HG03196 (cell line): ENCODE measurements around the gene RAET1G.
"Not testable (repeated sequence)": the region's sequence is repeated elsewhere in the genome, so short reads cannot be mapped to it uniquely, and the experiment has no call there.

ENCODE experiments used
- ATAC-seq: cut with Tn5 transposase; IDR thresholded peaks from one replicate; pipeline ENCODE4 v1.9.1; 2021; ENCODE audit not compliant: unreplicated experiment

RAET1G gene

DNA sequence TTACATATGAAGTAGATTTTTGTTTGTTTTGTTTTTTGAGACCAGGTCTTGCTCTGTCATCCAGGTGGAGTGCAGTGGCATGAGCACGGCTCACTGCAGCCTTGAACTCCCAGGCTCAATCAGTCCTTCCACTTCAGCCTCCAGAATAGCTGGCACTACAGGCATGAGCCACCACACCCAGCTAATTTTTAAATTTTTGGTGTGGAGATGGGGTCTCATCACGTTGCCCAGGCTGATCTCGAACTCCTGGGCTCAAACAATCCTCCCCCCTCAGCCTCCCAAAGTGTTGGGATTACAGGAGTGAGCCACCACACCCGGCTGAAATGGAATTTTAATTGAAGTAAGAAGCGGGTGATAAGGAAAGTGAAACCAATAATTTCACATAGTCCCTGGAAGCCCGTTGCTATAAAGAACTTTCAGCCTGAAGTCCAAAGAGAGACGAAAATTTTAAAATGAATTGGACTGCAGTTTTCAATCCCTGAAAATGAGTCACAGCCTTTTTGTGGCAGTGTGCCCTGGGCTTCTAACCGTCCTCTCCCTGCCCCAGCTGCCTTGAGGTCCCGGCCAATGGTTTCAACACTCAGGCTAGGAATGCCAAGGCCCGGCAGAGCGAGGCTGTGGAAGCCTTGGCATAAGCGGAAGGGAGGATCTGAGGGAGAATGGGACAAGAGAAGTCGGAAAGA lies 25.8 kb downstream of the RAET1G start:
- no peak for ATAC-seq

GRCh38 chr6:149896491-149896890 lies 26.4 kb downstream of the RAET1G start:
- no peak for ATAC-seq

DNA sequence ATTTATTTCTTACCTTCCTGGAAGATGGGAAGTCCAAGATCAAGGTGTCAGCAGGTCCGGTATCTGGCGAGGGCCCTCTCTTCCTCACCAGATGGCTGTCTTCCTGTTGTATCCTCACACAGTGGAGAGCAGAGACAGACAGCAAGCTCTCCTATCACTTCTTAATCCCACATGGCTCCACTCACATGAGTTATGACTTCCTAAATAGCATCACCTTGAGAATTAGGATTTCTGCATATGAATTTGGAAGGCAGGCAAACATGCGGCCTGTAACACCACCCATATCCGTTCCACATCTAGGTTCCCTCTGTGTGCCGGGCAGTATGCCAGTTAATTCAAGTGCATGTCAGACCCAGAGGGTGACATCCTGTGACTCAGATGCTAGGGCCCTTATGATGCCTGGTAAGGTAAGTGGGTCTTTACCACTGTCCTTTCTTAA lies 27.1 kb downstream of the RAET1G start:
- ATAC-seq: no peak

- ATAC-seq: no peak
Measured at GRCh38 chr6:149895048-149895590, 27.8 kb downstream of the RAET1G start.

DNA sequence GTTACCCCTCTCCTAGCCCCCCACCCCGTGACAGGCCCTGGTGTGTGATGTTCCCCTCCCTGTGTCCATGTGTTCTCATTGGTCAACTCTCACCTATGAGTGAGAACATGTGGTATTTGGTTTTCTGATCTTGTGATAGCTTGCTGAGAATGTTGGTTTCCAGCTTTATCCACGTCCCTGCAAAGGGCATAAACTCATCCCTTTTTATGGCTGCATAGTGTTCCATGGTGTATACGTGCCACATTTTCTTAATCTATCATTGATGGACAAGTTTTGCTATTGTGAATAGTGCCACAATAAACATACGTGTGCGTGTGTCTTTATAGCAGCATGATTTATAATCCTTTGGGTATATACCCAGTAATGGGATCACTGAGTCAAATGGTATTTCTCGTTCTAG lies 31.1 kb downstream of the RAET1G start:
- not testable (repeated sequence) for ATAC-seq

GRCh38 chr6:149891259-149891658 lies 31.7 kb downstream of the RAET1G start:
- no peak for ATAC-seq

DNA sequence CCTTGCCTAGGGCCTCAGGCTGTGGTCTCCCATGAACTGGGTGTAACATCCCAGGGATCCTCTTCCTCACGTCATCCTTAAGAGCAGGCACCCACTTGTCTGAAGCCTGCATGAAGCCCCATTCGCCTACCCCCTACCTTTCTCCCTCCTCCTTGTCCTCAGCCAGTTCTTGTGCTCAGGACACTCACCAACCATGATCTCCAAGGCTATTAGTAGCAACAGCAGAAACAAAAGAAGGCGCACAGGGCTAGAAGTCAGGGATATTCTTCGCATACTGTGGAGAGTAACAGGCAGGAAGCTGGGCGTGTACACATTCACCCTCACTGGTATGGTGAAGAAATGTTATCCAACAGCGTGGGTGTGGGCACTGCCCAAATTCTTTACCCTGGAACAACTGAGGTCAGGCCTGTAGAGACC lies 32.3 kb downstream of the RAET1G start:
- no peak for ATAC-seq

DNA sequence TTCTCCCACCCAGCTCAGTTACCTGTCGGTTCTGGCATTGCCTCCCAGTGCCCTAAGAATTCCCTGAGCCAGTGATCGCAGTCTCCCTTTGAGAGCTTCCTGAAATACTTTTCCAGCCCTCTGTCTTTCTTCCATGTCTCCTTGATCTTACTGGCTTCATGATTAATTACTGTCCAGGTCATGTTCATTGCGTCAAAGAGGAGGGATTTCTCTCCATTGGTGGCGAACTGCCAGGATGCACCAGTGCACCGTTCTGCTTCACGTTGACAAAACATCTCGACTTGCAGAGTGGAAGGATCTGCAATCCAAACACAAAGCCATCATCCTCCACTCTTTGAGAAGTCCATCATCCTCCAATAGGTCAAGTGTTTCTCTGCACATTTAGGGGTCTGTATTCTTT lies 33.6 kb downstream of the RAET1G start:
- no peak for ATAC-seq

GRCh38 chr6:149888659-149889058 lies 34.3 kb downstream of the RAET1G start:
- ATAC-seq: no peak

GRCh38 chr6:149888093-149888492 lies 34.8 kb downstream of the RAET1G start:
- ATAC-seq: no peak

GRCh38 chr6:149887343-149887742 lies 35.6 kb downstream of the RAET1G start:
- no peak for ATAC-seq

DNA sequence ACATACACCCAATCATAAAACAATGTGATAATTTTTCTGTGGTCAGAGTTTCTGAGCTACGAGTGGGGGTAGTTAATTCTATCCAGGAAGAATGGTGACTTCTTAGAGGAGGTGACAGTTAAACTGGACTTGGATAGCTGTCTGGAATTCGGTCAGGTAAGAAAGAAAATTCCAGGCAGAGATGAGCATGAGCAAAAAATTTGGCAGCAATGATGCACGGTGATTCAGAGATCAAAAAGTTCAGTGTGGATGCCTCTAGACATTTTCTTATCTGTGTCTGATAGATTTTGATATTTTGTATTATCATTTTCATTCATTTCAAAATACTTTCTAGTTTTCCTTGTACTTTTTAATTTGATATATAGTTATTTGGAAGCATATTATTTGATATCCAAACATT lies 37.0 kb downstream of the RAET1G start:
- ATAC-seq: no peak

- ATAC-seq: no peak
Measured at GRCh38 chr6:149884617-149885016, 38.3 kb downstream of the RAET1G start.

DNA sequence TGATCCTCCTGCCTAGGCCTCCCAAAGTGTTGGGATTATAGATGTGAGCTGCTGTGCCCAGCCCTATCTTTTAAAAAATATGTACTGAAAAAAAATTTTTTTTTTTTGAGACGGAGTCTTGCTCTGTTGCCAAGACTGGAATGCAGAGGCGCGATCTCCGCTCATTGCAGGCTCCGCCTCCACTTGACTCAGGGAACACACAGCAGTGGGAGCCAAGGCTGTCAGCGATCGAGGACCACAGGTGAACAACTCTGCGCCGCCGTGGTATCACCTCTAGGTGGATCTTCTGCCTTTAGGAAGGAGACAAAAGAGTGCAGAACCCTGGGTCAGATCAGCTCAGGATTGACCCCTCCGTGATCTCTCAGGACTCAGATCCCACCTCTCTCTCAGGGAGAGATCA lies 38.7 kb downstream of the RAET1G start:
- ATAC-seq: no peak

DNA sequence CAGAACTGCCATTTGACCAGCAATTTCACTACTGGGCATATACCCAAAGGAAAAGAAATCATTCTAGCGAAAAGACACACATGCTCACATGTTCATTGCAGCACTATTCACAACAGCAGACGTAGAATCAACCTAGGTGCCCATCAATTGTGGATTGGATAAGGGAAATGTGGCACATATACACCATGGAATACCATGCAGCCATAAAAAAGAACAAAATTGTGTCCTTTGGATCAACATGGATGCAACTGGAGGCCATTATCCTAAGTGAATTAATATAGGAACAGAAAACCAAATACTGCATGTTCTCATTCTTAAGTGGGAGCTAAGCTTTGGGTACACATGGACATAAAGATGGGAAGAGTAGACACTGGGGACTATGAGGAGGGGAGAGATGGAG lies 41.1 kb downstream of the RAET1G start:
- no peak for ATAC-seq

DNA sequence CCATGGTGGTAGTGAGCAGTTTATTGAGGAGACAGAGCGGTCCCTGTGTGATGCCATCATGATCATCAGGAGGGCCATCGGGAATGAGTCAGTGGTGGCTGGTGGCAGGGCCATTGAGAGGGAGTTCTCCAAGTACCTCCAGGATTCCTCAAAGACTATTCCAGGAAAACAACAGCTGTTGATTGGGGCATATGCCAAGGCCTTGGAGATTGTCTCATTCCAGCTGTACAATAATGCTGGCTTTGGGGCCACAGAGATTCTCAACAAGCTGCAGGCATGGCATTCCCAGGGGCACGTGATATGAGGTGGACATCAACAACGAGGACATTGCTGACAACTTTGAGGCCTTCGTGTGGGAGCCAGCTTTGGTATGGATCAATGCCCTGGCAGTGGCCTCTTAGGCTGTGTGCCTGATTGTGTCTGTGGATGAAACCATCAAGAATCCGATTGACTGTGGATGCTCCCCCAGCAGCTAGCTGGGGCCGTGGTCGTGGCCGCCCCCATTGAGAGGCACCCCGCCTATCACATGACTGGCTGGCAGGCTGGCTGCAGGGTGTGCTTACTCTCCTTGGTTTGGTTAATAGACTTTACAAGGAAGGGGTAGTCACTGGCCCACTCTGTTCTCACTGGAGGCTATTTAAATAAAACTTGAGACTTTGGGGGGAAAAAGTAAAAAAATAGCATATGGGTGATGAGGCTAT lies 41.7 kb downstream of the RAET1G start:
- ATAC-seq: no peak

DNA sequence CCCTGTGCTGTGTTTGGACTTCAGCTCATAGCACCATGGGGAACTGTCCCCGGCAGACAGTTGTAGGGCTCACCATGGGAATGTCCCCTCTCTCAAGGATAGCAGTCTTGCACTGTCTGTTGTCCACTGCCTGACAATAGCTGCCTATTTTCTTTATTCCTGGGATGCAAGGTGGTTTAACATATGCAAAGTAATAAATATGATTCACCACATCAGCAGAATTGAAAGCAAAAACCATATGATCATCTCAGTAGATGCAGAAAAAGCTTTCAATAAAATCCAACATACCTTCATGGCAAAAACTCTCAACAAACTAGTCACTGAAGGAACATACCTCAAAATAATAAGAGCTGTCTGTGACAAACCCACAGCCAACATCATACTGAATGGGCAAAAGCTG lies 45.3 kb downstream of the RAET1G start:
- ATAC-seq: no peak

DNA sequence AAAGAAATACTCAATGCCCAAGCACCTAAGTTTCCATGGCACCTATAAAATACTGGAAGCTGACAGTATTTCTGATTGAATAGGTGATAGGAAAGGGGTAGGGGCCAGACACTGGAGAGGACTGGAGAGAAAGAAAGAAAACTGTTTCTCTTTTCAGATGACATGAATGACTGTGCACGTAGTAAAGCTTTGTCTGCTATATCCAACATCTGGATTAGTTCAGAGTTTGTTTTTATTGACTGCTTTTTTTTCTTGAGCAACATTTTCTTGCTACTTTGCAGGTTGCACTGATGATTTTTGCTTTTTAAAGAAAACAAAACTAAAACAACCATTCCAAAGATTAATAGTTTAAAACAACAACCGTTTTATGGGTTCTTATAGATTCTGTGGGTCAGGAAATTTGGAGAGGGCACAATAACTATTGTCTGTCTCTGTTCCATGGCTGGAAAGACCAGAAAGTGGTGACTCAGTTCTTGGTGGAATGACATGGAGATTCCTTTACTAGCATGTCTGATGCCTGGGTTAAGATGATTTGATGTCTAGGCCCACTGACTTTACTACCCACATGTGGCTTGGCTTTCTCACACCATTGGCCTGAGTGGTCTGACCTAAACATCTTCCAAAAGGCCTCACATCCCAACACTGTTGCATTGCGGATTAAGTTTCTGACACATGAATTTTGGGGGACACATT lies 46.5 kb downstream of the RAET1G start:
- no peak for ATAC-seq

DNA sequence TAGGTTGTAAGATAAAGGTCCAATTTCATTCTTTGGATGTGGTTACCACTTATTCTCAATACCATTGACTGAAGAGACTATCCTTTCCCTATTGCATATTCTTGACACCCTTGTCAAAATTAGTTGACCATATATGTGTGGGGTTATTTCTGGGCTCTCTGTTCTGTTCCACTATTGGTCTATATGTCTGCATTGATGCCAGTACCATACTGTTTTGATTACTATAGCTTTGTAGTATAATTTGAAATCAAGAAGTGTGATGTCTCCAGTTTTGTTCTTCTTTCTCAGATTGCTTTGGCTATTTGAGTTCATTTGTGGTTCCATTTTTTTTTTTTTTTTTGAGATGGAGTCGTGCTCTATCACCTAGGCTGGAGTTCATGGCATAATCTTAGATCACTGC lies 50.7 kb downstream of the RAET1G start:
- ATAC-seq: no peak

DNA sequence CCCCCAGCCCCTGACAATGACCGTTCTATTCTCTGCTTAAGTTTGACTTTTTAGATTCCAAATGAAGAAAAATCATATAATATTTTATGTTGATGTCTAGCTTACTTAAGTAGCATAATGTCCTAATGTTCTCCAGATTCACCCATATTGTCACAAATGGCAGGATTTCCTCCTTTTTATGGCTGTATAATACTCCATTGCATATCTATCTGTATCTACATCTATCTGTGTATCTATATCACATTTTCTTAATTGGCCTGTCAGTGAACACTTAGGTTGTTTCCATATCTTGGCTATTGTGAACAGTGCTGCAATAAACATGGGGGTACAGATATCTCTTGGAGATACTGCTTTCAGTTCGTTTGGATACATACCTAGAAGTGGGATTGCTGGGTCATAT lies 51.7 kb downstream of the RAET1G start:
- no peak for ATAC-seq

GRCh38 chr6:149869275-149869892 lies 53.5 kb downstream of the RAET1G start:
- no peak for ATAC-seq
